ENCODE measurements around the gene PRR30. TPM values are rescaled to one million over a fixed set of nuclear protein-coding genes. Genes with fewer than 3 reads are reported as not detected.

The PRR30 gene
- total RNA-seq, 1 donor from 2014 or later, result not detected

- no peak for DNase-seq (ENCODE audit: low read depth in 2 of 2)
These were observed 39.8 kb downstream of the PRR30 start for GRCh38 chr2:27099334-27099955.

DNA sequence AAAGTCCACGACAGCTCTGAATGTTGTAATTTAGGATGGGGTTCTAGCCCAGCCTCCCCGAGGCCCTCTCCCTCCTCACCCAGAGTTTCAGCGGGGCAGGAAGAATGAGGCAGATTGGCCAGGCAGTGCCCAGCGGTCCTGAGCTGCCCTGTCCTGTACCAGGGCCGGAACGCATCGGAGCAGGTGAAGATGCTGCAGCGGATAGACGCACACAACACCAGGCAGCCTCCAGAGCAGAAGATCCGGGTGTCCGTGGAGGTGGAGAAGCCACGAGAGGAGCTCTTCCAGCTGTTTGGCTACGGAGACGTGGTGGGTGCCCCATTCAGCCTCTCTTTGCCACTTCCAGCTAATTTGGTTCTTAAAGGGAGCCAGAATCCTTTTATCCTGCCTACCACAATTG lies 41.9 kb downstream of the PRR30 start:
- no peak for DNase-seq (ENCODE audit: low read depth in 2 of 2)

GRCh38 chr2:27096748-27097297 lies 42.4 kb downstream of the PRR30 start:
- DNase-seq (ENCODE audit: low read depth in 2 of 2), result no peak

- peak; percentile 45 to 59 for DNase-seq (ENCODE audit: low read depth in 2 of 2)
These were observed 43.2 kb downstream of the PRR30 start for GRCh38 chr2:27095745-27096651.

GRCh38 chr2:27095427-27095744 lies 43.8 kb downstream of the PRR30 start:
- DNase-seq (ENCODE audit: low read depth in 2 of 2), result no peak

DNA sequence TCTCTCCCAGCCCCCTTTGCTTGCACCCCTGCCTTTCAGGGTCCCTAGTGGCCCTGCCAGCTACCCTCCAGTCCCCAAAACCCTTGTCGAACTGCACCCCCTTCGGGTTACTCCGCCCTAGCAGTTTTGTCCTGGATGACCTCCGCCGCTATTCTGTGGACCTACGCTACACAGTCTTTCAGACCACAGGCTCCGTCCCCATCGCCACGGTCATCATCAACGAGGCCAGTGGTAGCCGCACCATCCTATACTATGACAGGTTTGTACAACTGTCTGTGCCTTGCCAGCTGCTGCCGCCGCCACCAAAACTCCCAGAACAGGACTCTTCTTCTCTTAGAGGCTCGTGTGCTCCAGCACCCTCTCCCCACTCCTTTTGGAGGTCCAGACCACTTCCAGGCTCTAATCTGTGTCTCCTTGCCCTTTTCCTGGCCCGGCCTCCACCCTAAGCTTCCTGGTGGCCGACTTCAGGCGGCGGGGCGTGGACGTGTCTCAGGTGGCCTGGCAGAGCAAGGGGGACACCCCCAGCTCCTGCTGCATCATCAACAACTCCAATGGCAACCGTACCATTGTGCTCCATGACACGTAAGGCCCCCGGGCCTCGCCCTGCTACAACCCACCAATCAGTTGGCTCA lies 44.7 kb downstream of the PRR30 start:
- no peak for DNase-seq (ENCODE audit: low read depth in 2 of 2)

- no peak for DNase-seq (ENCODE audit: low read depth in 2 of 2)
These were observed 45.5 kb downstream of the PRR30 start for GRCh38 chr2:27093430-27094352.

DNA sequence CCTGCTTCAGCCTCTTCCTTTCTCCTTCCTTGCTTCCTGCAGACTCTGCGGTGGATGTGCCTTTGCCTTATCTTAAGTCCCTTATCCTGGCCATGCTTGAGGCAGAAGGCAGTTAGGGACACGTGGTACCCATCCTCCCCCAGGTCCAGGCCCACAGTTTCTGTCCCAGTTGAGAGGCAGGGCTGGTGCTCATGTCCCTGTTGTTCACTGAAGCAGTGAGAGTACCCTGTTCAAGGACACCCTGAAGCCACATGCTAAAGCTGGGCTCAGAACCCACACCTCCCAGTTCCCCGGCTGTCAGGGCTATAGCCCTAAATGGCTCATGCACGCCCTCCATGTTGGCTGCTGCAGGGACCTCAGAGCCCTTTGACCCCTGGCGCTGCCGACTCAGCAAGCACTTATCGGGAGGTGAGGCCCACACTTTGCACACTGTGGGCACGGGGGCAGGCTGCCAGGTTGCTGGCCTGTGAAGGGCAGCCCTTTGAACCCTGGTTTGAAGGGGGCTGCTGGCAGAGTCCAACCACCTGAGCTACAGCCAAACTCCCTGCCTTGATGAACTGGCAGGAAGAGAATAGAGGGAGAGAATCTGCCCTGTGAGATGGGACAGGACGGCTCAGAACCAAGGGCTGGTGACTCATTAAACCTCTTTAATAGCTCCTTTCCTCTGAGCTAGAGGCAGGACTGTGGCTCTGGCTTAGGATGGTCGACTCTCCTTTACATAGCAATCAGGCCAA lies 46.3 kb downstream of the PRR30 start:
- DNase-seq (ENCODE audit: low read depth in 2 of 2), result no peak

- no peak for DNase-seq (ENCODE audit: low read depth in 2 of 2)
These were observed 47.2 kb downstream of the PRR30 start for GRCh38 chr2:27091746-27092695.

DNA sequence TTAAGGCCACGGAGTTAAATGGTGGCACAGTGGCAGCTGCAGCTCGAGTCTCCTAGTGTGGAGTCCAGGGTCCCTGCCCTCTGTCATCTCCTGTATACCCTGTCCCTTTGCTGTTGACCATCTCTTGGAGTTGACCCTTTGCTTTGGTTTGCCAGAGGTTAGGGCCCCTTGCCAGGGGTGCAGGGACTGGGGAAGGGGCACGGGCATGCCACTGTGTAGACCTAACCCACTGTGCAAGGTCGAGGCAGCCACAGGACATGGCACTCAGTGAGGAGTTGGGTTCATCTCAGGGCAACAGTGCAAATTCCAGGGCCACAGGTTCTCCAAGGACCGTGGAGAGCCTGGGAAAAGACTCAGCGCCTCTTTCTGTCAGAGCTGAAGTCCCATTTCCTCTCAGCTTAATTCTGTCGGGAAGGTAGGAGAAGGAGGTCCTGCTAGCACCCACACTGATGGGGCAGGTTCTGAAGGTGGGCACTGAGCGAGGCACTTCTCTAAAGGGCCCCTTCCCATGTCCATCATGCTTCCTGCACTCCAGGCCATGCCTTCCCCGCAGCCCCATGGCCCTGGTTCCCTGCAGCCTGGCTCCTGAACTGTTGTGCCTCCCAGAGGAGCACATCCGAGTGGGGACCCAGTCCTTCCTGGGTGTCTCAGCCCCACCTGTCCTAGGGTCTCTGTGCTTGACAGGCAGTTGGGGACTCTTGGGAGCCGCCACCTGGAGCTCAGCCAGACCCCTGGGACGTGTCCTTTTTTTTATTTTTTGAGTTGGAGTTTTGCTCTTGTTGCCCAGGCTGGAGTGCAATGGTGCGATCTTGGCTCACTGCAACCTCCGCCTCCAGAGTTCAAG lies 49.9 kb downstream of the PRR30 start:
- no peak for DNase-seq (ENCODE audit: low read depth in 2 of 2)

DNA sequence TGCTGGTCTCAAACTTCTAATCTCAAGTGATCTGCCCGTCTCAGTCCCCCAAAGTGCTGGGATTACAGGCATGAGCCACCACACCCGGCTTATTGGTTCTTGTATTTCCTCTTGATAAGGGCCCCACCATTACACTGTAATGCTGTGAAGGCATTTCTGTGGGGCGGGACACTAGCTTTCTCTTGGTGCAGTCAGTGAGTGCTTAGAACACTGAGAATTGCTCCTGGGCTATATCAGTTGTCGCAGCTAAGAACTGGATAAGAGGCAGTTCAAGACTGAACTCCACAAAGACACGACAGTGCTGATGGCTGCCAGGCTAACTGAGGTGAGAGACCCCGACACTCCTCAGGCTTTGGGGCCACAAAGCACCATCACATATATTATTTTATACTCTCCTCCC lies 50.6 kb downstream of the PRR30 start:
- no peak for DNase-seq (ENCODE audit: low read depth in 2 of 2)

- no peak for DNase-seq (ENCODE audit: low read depth in 2 of 2)
These were observed 51.3 kb downstream of the PRR30 start for GRCh38 chr2:27087823-27088410.

Other genes starting within 250 kb of the PRR30 start
- gene MAPRE3, start 168.8 kb downstream of the PRR30 start, total RNA-seq, result 0.64 and 2.0 TPM in 2 replicates
- 14.4 and 28.3 TPM in 2 replicates for gene TMEM214, start 106.4 kb downstream of the PRR30 start, total RNA-seq
- gene AGBL5, start 87.7 kb downstream of the PRR30 start, total RNA-seq, result 16.2 and 18.1 TPM in 2 replicates
- gene OST4, start 67.8 kb downstream of the PRR30 start, total RNA-seq, result 418 and 498 TPM in 2 replicates
- gene EMILIN1, start 60.8 kb downstream of the PRR30 start, total RNA-seq, result 21.3 and 37.0 TPM in 2 replicates
- gene KHK, start 52.6 kb downstream of the PRR30 start, total RNA-seq, result 3.0 and 3.2 TPM in 2 replicates
- gene CGREF1, start 20.3 kb downstream of the PRR30 start, total RNA-seq, result 2.8 and 5.1 TPM in 2 replicates
- gene ABHD1, start 15.6 kb downstream of the PRR30 start, total RNA-seq, result under 0.01 TPM in 1 of 2 replicates, not detected in the other
- gene PREB, start 4.8 kb downstream of the PRR30 start, total RNA-seq, result 25.7 and 34.4 TPM in 2 replicates
- not detected in 2 replicates for gene TCF23, start 9.6 kb upstream of the PRR30 start, total RNA-seq
- 103 and 105 TPM in 2 replicates for gene ATRAID, start 72.6 kb upstream of the PRR30 start, total RNA-seq
- gene SLC5A6, start 72.9 kb upstream of the PRR30 start, total RNA-seq, result 19.5 and 23.4 TPM in 2 replicates
- gene CAD, start 78.0 kb upstream of the PRR30 start, total RNA-seq, result 30.2 and 34.5 TPM in 2 replicates
- gene SLC30A3, start 123.6 kb upstream of the PRR30 start, total RNA-seq, result 6.3 and 15.0 TPM in 2 replicates
- 0.39 and 1.0 TPM in 2 replicates for gene DNAJC5G, start 136.0 kb upstream of the PRR30 start, total RNA-seq
- 0.26 and 0.51 TPM in 2 replicates for gene TRIM54, start 143.0 kb upstream of the PRR30 start, total RNA-seq
- gene UCN, start 169.0 kb upstream of the PRR30 start, total RNA-seq, result 0.13 and 0.51 TPM in 2 replicates
- gene MPV17, start 183.7 kb upstream of the PRR30 start, total RNA-seq, result 40.4 and 52.3 TPM in 2 replicates
- 18.0 and 25.5 TPM in 2 replicates for gene GTF3C2, start 217.4 kb upstream of the PRR30 start, total RNA-seq
- gene EIF2B4, start 230.9 kb upstream of the PRR30 start, total RNA-seq, result 25.7 and 26.2 TPM in 2 replicates
- 109 and 164 TPM in 2 replicates for gene SNX17, start 231.2 kb upstream of the PRR30 start, total RNA-seq
- 4.6 and 8.7 TPM in 2 replicates for gene ZNF513, start 241.3 kb upstream of the PRR30 start, total RNA-seq